ENCODE results near the gene KCNIP4. TPM values are rescaled to one million over a fixed set of nuclear protein-coding genes. Genes with fewer than 3 reads are reported as not detected.

The KCNIP4 gene
- total RNA-seq, 1 donor from 2014 or later, result not detected

DNA sequence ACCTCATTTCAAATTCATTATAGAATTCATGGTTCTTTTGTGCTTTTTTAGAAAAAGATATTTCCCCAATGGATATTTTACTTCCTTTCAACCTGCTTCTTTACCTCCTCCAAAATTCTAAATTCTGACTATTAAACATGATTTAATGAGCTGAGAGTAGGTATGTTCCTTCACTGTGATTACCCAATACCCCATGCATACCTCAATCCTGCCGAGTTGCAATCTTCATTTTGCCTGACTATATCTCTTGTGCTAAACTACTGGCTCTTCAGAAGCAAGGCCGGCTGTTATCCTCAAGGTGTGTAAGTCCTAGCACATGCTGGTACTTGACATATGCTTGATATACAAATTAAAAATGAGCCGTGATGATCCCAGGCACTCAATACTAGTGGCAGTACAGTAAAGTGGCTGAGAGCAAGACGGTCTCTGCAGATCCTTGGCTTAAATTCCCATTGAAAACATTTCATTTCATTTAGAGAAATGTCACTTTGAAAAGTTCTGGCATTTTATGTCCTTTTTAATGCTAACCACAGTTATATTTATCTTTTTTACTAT, 320.4 kb downstream of the KCNIP4 start:
- no peak for DNase-seq
- TF ChIP-seq, protein P1, sequence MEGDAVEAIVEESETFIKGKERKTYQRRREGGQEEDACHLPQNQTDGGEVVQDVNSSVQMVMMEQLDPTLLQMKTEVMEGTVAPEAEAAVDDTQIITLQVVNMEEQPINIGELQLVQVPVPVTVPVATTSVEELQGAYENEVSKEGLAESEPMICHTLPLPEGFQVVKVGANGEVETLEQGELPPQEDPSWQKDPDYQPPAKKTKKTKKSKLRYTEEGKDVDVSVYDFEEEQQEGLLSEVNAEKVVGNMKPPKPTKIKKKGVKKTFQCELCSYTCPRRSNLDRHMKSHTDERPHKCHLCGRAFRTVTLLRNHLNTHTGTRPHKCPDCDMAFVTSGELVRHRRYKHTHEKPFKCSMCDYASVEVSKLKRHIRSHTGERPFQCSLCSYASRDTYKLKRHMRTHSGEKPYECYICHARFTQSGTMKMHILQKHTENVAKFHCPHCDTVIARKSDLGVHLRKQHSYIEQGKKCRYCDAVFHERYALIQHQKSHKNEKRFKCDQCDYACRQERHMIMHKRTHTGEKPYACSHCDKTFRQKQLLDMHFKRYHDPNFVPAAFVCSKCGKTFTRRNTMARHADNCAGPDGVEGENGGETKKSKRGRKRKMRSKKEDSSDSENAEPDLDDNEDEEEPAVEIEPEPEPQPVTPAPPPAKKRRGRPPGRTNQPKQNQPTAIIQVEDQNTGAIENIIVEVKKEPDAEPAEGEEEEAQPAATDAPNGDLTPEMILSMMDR (IDR thresholded peaks at IDR 0.05), result no peak

DNA sequence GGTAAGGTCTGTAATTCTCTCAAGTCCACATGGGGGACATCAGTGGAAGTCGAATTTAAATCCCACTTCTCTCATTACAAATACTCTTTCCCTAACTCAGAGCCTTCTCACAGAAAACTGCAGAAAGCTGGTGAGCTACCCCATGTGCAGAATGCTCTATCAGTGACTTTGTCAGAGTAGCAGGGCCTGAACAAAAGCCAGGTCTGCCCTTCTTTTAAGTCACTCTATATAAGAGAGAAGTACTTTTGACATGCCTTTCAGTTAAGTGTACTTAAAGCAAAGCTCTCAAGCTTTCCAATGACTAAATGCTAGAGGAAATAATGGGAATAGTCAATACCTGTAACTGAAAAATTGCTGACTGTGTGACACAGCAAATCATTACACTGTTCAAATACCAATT, 323.1 kb downstream of the KCNIP4 start:
- no peaks in the 10 kb centered on the region for H3K4me1 ChIP-seq
- DNase-seq (no peak), ATAC-seq (no peak)
- no peak overlapping the region for H3K4me3 ChIP-seq
- intact Hi-C loops (cut with DNase I), result no loop called here
- H3K36me3 ChIP-seq, result no peaks in the 10 kb centered on the region
- H3K27me3 ChIP-seq, result no peaks in the 10 kb centered on the region
- TF ChIP-seq, protein P1 (IDR thresholded peaks at IDR 0.05), result no peak
- no peak overlapping the region for H3K27ac ChIP-seq
- no peaks in the 10 kb centered on the region for H3K9me3 ChIP-seq

More for the DNA sequence above, 320.4 kb downstream of the KCNIP4 start:
- H3K4me3 ChIP-seq, result no peak overlapping the region
- intact Hi-C loops (cut with DNase I), result no loop called here
- no peaks in the 10 kb centered on the region for H3K4me1 ChIP-seq
- H3K27me3 ChIP-seq, result no peaks in the 10 kb centered on the region
- H3K9me3 ChIP-seq, result no peaks in the 10 kb centered on the region
- H3K27ac ChIP-seq, result no peak overlapping the region
- ATAC-seq, result no peak
- H3K36me3 ChIP-seq, result no peaks in the 10 kb centered on the region

DNA sequence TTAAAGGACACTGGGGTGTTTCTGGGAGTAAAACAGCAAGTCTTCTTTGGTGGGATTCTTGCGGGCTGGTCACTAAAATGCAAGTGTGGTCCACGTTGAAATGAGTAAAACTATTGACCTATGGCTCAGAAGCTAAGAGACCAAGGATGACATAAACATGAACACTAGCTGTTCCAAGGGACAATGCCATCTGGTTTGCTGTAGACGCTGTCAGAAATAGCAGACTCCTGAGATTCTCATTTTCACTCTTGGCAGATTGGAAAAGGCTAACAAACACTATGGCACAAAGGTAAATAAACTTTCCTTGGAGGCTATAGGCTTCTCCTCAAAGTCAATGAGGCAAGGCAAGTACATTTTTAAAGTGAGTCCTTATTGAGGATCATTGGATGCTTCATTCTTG, 343.6 kb downstream of the KCNIP4 start:
- no peak for ATAC-seq
- H3K27me3 ChIP-seq, result no peaks in the 10 kb centered on the region
- intact Hi-C loops (cut with DNase I), result no loop called here
- no peaks in the 10 kb centered on the region for H3K36me3 ChIP-seq
- DNase-seq, result no peak
- TF ChIP-seq, protein P1 (IDR thresholded peaks at IDR 0.05), result no peak
- H3K27ac ChIP-seq, result no peak overlapping the region
- H3K9me3 ChIP-seq, result no peaks in the 10 kb centered on the region
- no peak overlapping the region for H3K4me3 ChIP-seq
- no peaks in the 10 kb centered on the region for H3K4me1 ChIP-seq

DNA sequence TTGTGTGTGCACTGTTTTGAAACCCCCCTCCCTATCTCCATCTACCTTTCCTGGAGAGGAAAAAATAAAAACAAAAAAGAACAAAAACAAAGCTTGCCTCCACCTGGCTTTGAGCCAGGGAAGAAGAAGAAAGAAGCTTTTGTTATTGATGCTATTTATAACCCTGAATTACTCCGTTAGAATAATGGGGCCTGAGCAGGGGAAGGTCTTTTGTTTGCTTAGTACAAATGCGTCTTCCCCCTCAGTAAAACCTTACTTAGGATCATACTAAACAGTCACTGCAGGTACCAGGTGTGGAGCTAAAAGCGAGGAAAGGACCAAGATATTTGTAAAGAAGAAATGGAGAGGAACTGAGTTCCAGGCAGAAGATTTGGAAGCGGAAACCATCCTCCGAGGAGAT, 352.1 kb downstream of the KCNIP4 start:
- TF ChIP-seq, protein P1 (IDR thresholded peaks at IDR 0.05), result no peak
- Histone ChIP-seq H3K4me3 (no peak overlapping the region), H3K27me3 (no peaks in the 10 kb centered on the region), H3K4me1 (no peaks in the 10 kb centered on the region), H3K36me3 (no peaks in the 10 kb centered on the region), H3K27ac (no peak overlapping the region), H3K9me3 (no peaks in the 10 kb centered on the region)
- ATAC-seq, result no peak
- DNase-seq, result no peak
- intact Hi-C loops (cut with DNase I), result no loop called here

DNA sequence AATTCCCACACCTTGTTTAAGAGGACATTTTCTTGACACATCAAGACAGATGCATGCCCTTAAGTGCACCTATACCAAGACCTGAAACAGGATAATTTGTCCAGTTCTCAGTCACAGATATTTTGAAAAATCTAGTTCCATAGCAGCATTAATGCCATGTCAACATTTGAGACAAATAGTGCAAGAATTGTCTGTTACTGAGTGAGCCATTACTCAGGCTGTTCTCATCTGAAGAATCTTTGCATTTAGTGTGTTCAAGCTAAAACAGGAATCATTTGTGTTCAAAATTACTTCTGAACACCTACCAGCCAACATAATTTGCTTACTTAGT, 354.9 kb downstream of the KCNIP4 start:
- DNase-seq (no peak), ATAC-seq (no peak)
- H3K36me3 ChIP-seq, result no peaks in the 10 kb centered on the region
- no peaks in the 10 kb centered on the region for H3K27me3 ChIP-seq
- H3K27ac ChIP-seq, result no peak overlapping the region
- no peak overlapping the region for H3K4me3 ChIP-seq
- H3K4me1 ChIP-seq, result no peaks in the 10 kb centered on the region
- no peaks in the 10 kb centered on the region for H3K9me3 ChIP-seq
- intact Hi-C loops (cut with DNase I), result no loop called here
- TF ChIP-seq, protein P1 (IDR thresholded peaks at IDR 0.05), result no peak

Measured in upper lobe of right lung (tissue), 1 donor.